Measurements from ENCODE around the gene COLEC11. TPM values are rescaled to one million over a fixed set of nuclear protein-coding genes. Genes with fewer than 3 reads are reported as not detected.

Gene COLEC11
- total RNA-seq, 4 donors from 2014 or later: 2.8 to 20.5 (median 9.1) TPM

DNA sequence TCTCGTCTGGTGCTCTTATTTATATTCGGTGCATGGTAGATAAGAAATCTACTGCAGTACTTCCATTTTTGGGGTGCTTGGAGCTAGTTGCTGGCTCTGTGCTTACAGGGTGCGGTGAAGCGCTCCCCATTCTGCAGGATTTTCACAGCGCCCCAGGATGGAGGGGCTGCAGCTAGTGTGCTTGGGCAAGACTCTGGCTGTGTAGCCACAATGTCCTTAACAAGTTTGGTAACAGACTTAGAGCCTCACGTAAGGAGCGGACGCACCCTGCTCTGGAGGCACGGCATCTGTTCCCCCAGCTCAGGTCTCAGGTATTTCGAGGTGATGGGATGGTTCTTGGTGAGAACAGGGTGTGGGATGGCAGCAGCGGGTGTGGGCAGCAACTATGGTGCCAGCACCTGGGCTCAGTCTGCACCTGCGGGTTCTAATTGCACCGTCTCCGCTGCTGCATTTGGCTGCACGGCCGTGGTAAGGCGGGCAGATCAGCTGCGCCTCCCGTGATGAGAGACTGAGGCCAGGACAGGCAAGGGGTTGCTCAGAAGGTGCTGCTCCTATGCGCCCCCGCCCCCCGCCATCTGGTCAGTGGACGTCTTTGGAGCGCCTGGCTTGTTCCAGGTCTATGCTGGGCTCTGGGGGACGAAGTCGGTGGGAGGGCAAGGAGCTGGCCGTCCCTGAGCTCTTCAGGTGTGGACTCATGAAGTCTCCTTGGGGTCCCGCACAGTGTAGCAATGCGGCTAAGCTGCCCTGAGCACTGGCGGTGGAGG lies 43.0 kb downstream of the COLEC11 start:
- 90 to 96% methylated on average over 18 to 29 of the region's 30 CpGs for WGBS, 2 donors

DNA sequence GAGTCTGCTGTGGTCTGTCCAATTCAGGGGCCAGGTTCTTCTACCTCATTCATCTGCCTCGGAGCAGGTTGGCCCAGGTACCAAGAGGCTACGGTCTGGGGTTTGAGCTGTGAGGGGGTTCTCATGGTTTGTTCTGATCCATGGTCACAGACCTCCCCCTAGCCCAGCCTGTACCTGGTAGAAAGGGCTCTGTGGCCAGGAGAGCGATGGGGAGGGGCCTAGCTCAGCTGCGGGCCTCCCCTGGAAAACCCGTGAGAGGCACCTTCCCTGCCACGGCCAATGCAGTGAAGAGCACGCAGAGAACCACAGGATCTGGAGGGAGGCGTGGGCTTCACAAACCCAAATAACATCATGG lies 43.5 kb downstream of the COLEC11 start:
- DNase-seq: no peak
- Histone ChIP-seq H3K27ac (no peak overlapping the region), H3K27me3 (no peaks in the 10 kb centered on the region), H3K4me1 (peaks cover 0 to 8% of the 10 kb centered on the region in 2 donors), H3K4me3 (replicated peaks in 1 of 3) (no peak overlapping the region), H3K36me3 (no peaks in the 10 kb centered on the region), H3K9me3 (no peaks in the 10 kb centered on the region)
- intact Hi-C loops (cut with DNase I): no loop called here
- TF ChIP-seq, protein P1, sequence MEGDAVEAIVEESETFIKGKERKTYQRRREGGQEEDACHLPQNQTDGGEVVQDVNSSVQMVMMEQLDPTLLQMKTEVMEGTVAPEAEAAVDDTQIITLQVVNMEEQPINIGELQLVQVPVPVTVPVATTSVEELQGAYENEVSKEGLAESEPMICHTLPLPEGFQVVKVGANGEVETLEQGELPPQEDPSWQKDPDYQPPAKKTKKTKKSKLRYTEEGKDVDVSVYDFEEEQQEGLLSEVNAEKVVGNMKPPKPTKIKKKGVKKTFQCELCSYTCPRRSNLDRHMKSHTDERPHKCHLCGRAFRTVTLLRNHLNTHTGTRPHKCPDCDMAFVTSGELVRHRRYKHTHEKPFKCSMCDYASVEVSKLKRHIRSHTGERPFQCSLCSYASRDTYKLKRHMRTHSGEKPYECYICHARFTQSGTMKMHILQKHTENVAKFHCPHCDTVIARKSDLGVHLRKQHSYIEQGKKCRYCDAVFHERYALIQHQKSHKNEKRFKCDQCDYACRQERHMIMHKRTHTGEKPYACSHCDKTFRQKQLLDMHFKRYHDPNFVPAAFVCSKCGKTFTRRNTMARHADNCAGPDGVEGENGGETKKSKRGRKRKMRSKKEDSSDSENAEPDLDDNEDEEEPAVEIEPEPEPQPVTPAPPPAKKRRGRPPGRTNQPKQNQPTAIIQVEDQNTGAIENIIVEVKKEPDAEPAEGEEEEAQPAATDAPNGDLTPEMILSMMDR (IDR thresholded peaks at IDR 0.05): no peak
- TF ChIP-seq POLR2A (IDR thresholded peaks at IDR 0.05): no peak
- 62 to 79% methylated on average over 5 to 8 of the region's 8 CpGs for WGBS, 2 donors

More for the DNA sequence above, 43.0 kb downstream of the COLEC11 start:
- intact Hi-C loops (cut with DNase I): no loop called here
- TF ChIP-seq, protein P1 (IDR thresholded peaks at IDR 0.05): no peak
- TF ChIP-seq POLR2A (IDR thresholded peaks at IDR 0.05): no peak
- Histone ChIP-seq H3K27me3 (no peaks in the 10 kb centered on the region), H3K4me1 (peaks cover 0 to 8% of the 10 kb centered on the region in 2 donors), H3K4me3 (replicated peaks in 1 of 3) (no peak overlapping the region), H3K9me3 (no peaks in the 10 kb centered on the region), H3K36me3 (no peaks in the 10 kb centered on the region), H3K27ac (no peak overlapping the region)
- DNase-seq: no peak

DNA sequence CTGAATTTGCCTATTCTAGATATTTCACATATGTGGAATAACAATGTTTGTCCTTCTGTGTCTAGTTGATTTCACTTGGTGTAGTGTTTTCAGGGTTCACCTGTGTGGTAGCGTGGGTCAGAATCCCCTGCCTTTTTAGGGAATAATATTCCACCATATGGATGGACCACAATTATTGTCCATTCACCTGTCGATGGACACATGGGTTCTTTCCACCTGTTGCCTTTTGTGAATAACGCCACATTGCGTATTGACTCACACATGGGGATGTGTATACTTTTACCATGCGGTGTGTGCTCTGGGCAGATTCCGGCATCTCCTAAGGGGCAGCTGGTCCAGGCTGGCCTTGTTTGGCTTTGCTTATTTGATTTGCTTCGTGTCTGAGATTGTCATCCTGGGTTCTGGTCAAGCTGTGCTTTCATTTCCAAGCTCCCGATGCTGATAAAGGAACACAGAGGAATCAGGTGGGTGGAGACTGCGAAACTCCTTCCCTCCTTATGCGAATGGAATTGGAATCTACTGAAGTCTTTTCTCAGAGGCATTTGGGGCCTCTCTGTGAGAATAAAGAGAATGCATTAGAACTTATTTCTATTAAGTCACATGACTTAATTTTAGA lies 44.2 kb downstream of the COLEC11 start:
- Histone ChIP-seq H3K9me3 (no peaks in the 10 kb centered on the region), H3K27ac (no peak overlapping the region), H3K4me3 (replicated peaks in 1 of 3) (no peak overlapping the region), H3K27me3 (no peaks in the 10 kb centered on the region), H3K4me1 (peaks cover 0 to 8% of the 10 kb centered on the region in 2 donors), H3K36me3 (no peaks in the 10 kb centered on the region)
- TF ChIP-seq POLR2A (IDR thresholded peaks at IDR 0.05): no peak
- TF ChIP-seq, protein P1 (IDR thresholded peaks at IDR 0.05): no peak
- 84 to 86% methylated on average over 10 of the region's 10 CpGs for WGBS, 2 donors
- DNase-seq: no peak
- intact Hi-C loops (cut with DNase I): no loop called here

DNA sequence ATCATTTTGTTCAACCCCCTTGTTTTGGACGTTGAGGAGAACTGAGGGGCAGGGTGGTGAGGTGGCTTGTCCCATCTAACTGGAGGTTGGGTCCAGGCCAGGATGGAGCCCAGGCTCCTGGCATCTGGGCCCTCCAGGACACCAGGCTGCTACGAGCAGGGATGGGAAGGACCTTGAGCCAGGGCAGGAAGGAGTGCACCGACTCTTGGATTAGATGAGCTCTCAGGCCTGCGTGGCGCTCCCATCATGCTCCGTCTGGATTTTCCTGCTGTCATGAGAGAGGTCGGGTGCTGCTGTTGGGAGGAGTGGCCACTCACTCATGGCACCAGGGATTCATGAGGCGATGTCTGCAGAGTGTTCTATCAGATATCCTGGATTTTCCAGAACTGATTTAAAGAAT lies 44.7 kb downstream of the COLEC11 start:
- intact Hi-C loops (cut with DNase I): no loop called here
- H3K27ac ChIP-seq: no peak overlapping the region
- H3K27me3 ChIP-seq: no peaks in the 10 kb centered on the region
- no peak for DNase-seq
- TF ChIP-seq, protein P1 (IDR thresholded peaks at IDR 0.05): no peak
- no peak overlapping the region for H3K4me3 ChIP-seq (replicated peaks in 1 of 3)
- WGBS, 2 donors: 87 to 89% methylated on average over 7 to 8 of the region's 8 CpGs
- H3K9me3 ChIP-seq: no peaks in the 10 kb centered on the region
- peaks cover 0 to 8% of the 10 kb centered on the region in 2 donors for H3K4me1 ChIP-seq
- no peaks in the 10 kb centered on the region for H3K36me3 ChIP-seq

DNA sequence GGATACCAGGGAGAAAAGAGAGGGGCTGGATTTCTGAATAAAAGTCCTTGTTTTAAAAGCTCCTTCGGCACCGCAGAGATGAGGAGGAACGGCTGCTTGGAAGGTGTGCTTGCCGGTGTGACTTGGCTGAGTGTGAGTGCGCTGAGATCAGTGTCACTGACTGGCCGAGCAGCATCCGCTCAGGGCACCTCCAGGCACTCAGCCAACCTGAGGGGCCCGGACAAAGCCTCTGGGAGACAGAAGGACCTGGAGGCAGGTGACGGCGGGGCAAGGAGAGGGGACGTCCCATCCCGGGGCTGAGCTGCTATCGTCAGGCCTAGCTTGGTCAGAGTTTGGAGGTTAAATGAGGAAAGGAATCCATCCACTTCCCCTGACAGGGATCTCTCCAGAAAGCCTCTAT lies 46.3 kb downstream of the COLEC11 start:
- TF ChIP-seq, protein P1 (IDR thresholded peaks at IDR 0.05): no peak
- TF ChIP-seq POLR2A (IDR thresholded peaks at IDR 0.05): no peak
- H3K36me3 ChIP-seq: no peaks in the 10 kb centered on the region
- H3K9me3 ChIP-seq: no peaks in the 10 kb centered on the region
- WGBS, 2 donors: 36 to 67% methylated on average over 13 of the region's 13 CpGs
- no peaks in the 10 kb centered on the region for H3K27me3 ChIP-seq
- DNase-seq: peak; percentile 27 to 36
- no peak overlapping the region for H3K27ac ChIP-seq
- peaks cover 0 to 8% of the 10 kb centered on the region in 2 donors for H3K4me1 ChIP-seq
- no peak overlapping the region for H3K4me3 ChIP-seq (replicated peaks in 1 of 3)
- intact Hi-C loops (cut with DNase I): no loop called here
